HepG2 (cell line): ENCODE measurements around the gene SIRPA. TPM values are rescaled to one million over a fixed set of nuclear protein-coding genes. Genes with fewer than 3 reads are reported as not detected.

Experiments
- AHR ChIP-seq: IDR thresholded peaks from 2 replicates; pipeline ENCODE4 v1.6.1; 2018; ENCODE audit warnings: missing genetic modification reagents, missing compliant biosample characterization
- CCAR2 ChIP-seq: fragments of 200-400 bp; formaldehyde crosslinking; optimal IDR thresholded peaks from 2 replicates; pipeline ENCODE3; 2018; ENCODE audit warnings: low read depth, mild to moderate bottlenecking, low read length, moderate library complexity
- E2F2 ChIP-seq: sonication (generic); formaldehyde crosslinking; IDR thresholded peaks from 2 replicates; pipeline ENCODE4 v1.4.0; 2020; ENCODE audit warnings: missing genetic modification reagents, borderline replicate concordance
- GMEB1 ChIP-seq: sonication (generic); formaldehyde crosslinking; IDR thresholded peaks from 2 replicates; pipeline ENCODE4 v1.5.1; 2020; ENCODE audit warnings: missing genetic modification reagents, mild to moderate bottlenecking, borderline replicate concordance
- GPN1 ChIP-seq: sonication (generic); formaldehyde crosslinking; IDR thresholded peaks from 2 replicates; pipeline ENCODE4 v1.5.1; 2020; ENCODE audit warnings: missing genetic modification reagents, borderline replicate concordance
- HCFC1 ChIP-seq: fragments of 150-350 bp; IDR thresholded peaks from 2 replicates; pipeline ENCODE4 v1.6.1; 2014; ENCODE audit warnings: low read depth, low read length
- KAT7 ChIP-seq: IDR thresholded peaks from 2 replicates; pipeline ENCODE4 v1.6.1; 2018; ENCODE audit warnings: borderline replicate concordance, missing compliant biosample characterization
- MBD4 ChIP-seq: IDR thresholded peaks from 2 replicates; pipeline ENCODE4 v1.6.1; 2012; ENCODE audit warnings: low read length, inconsistent platforms, borderline replicate concordance
- TRAFD1 ChIP-seq: sonication (generic); formaldehyde crosslinking; IDR thresholded peaks from 2 replicates; pipeline ENCODE4 v1.5.1; 2020; ENCODE audit warnings: missing genetic modification reagents, mild to moderate bottlenecking, borderline replicate concordance
- ZBTB7A ChIP-seq: sonication (generic); formaldehyde crosslinking; IDR thresholded peaks from 2 replicates; pipeline ENCODE4 v1.8.0; 2022; ENCODE audit warnings: mild to moderate bottlenecking, missing genetic modification reagents
- ZHX2 ChIP-seq, 2 experiments: sonication (generic) in 1 of 2; formaldehyde crosslinking in 1 of 2; IDR thresholded peaks; 2 replicates each; pipeline versions ENCODE4 v1.6.1 to v1.9.0; 2014 to 2022; ENCODE audit warnings: antibody characterized with exemption in 1 of 2, borderline replicate concordance in 1 of 2, inconsistent platforms in 1 of 2, low read depth in 1 of 2, missing genetic modification reagents in 1 of 2
- ZNF207 ChIP-seq: fragments of 450-650 bp; IDR thresholded peaks from 2 replicates; pipeline ENCODE4 v1.6.1; 2016; ENCODE audit warnings: antibody characterized with exemption, borderline replicate concordance
- ZNF234 ChIP-seq: sonication (generic); formaldehyde crosslinking; conservative IDR thresholded peaks from 2 replicates; pipeline ENCODE4 v1.5.1; 2020; ENCODE audit warnings: mild to moderate bottlenecking, missing genetic modification reagents
- ZNF253 ChIP-seq: sonication (generic); formaldehyde crosslinking; IDR thresholded peaks from 2 replicates; pipeline ENCODE4 v1.8.0; 2022; ENCODE audit warnings: mild to moderate bottlenecking, missing genetic modification reagents, borderline replicate concordance
- ZNF451 ChIP-seq: sonication (generic); formaldehyde crosslinking; IDR thresholded peaks from 2 replicates; pipeline ENCODE4 v1.5.0; 2020; ENCODE audit warnings: mild to moderate bottlenecking, missing genetic modification reagents
- ZNF557 ChIP-seq: sonication (generic); formaldehyde crosslinking; IDR thresholded peaks from 2 replicates; pipeline ENCODE4 v1.4.0; 2020; ENCODE audit warnings: missing genetic modification reagents
- ZNF589 ChIP-seq: sonication (generic); formaldehyde crosslinking; conservative IDR thresholded peaks from 2 replicates; pipeline ENCODE4 v1.8.0; 2022; ENCODE audit warnings: mild to moderate bottlenecking, moderate library complexity, missing genetic modification reagents
- ZNF75D ChIP-seq: sonication (generic); formaldehyde crosslinking; IDR thresholded peaks from 2 replicates; pipeline ENCODE4 v1.8.1; 2023; ENCODE audit warnings: missing genetic modification reagents, mild to moderate bottlenecking, borderline replicate concordance
- ZNF883 ChIP-seq: sonication (generic); formaldehyde crosslinking; IDR thresholded peaks from 2 replicates; pipeline ENCODE4 v1.5.1; 2020; ENCODE audit warnings: mild to moderate bottlenecking, missing genetic modification reagents; ENCODE audit errors: not compliant biosample characterization
- polyA plus RNA-seq, 8 experiments: library from polyadenylated mRNA; depleted of rRNA in 3 of 8; stranded (reverse) in 7 of 8; unstranded in 1 of 8; fragments of >200 nt; fragmentation: Illumina TruSeq in 4 of 8; extraction: Trizol in 4 of 8; gene quantifications; 2 replicates each; pipeline versions ENCODE4 v1.2.1 to v1.2.3, GENCODE V29; 2011 to 2016; ENCODE audit warnings: low read depth in 4 of 8, missing spikeins in 1 of 8, mixed read lengths in 1 of 8; ENCODE audit not compliant: insufficient read depth in 1 of 8
- total RNA-seq, 5 experiments: library from RNA; depleted of rRNA; stranded (reverse); fragments of >200 nt; fragmentation: Illumina TruSeq; extraction: Trizol; gene quantifications; 2 replicates each; pipeline ENCODE4 v1.2.3, GENCODE V29; 2016; ENCODE audit warnings: low read depth in 1 of 5

The SIRPA gene
- total and polyA plus RNA-seq, 2 of the 13 experiments (the other 11 are each of a cell fraction or from before 2014, with no cell fraction given): 7.2 to 17.6 TPM

- TF ChIP-seq ZHX2 (IDR thresholded peaks at IDR 0.05; ENCODE audit: low read depth): 0 out of 2 replicates have a peak, but pooled peaks have one; percentile 11
- no peak for TF ChIP-seq ZHX2 (CRISPR knock-in tag; IDR thresholded peaks at IDR 0.05; ENCODE audit: borderline replicate concordance)
- TF ChIP-seq MBD4: no peak
- no peak for TF ChIP-seq HCFC1
- no peak for TF ChIP-seq E2F2 (CRISPR knock-in tag)
- no peak for TF ChIP-seq ZNF883 (CRISPR knock-in tag)
- TF ChIP-seq AHR (CRISPR knock-in tag): no peak
- no peak for TF ChIP-seq ZNF75D (CRISPR knock-in tag)
- no peak for TF ChIP-seq ZNF589 (CRISPR knock-in tag)
- TF ChIP-seq GMEB1 (CRISPR knock-in tag): no peak
- TF ChIP-seq ZNF207: no peak
- no peak for TF ChIP-seq TRAFD1 (CRISPR knock-in tag)
- TF ChIP-seq ZBTB7A (CRISPR knock-in tag): no peak
- no peak for TF ChIP-seq ZNF557 (CRISPR knock-in tag)
- TF ChIP-seq GPN1 (CRISPR knock-in tag): no peak
- TF ChIP-seq ZNF253 (CRISPR knock-in tag): no peak
- TF ChIP-seq CCAR2: no peak
- no peak for TF ChIP-seq ZNF234 (CRISPR knock-in tag)
- no peak for TF ChIP-seq KAT7 (CRISPR knock-in tag)
- no peak for TF ChIP-seq ZNF451
These were observed 20.6 kb upstream of the SIRPA start (continued) for GRCh38 chr20:1874450-1875182.
